Measurements from ENCODE around the gene CPTP. TPM values are rescaled to one million over a fixed set of nuclear protein-coding genes. Genes with fewer than 3 reads are reported as not detected.
A peak's percentile ranks its signal among the peaks of the same experiment; 100 is the strongest.

Gene CPTP
- polyA plus RNA-seq, 1 donor from 2014 or later = 31.7 TPM

DNA sequence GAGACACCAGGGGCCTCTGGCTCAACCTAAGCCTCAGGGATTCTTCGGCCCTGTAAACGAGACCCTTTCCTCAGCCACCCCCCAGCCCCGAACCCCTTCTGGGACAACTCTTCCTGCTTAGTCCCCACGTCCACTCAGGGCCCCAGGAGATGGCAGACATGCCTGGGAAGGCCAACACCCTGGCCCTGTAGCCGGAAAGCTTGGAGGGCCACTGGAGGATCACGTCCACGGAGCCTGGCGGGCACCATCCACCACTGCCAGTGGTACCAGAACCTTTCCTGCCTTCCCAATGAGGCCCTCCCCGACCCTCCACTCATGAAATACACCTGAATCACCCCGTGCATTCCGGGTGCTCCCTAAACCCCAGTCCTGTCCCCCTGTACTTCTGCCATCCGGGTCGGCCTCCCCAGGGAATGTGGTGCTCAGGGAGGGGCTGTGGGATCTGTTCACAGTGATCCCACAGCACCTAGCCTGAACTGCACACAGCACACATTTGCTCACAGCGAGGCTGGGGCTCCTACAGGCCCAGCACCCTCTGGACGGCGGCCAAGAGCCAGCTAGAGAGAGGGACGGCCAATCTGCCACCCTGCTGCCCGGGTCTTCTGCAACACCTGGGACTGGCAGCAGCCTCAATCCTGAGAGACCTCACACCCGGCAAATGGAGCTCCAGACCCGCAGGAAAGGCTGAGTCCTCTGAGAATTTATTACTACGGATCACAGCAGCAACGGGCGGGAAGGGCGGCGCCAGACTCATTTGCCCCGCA is 48.6 kb downstream of the CPTP start:
- Mint-ChIP-seq H3K27me3 (no peaks in the 10 kb centered on the region), H3K27ac (peak overlapping the region in 1 of 3 donors; percentile 45), H3K4me1 (peaks cover 5 to 8% (median 6%) of the 10 kb centered on the region in 3 donors), H3K9me3 (no peaks in the 10 kb centered on the region), H3K4me3 (peak overlapping the region; percentile 63 to 89 (median 86)), H3K36me3 (no peaks in the 10 kb centered on the region)

DNA sequence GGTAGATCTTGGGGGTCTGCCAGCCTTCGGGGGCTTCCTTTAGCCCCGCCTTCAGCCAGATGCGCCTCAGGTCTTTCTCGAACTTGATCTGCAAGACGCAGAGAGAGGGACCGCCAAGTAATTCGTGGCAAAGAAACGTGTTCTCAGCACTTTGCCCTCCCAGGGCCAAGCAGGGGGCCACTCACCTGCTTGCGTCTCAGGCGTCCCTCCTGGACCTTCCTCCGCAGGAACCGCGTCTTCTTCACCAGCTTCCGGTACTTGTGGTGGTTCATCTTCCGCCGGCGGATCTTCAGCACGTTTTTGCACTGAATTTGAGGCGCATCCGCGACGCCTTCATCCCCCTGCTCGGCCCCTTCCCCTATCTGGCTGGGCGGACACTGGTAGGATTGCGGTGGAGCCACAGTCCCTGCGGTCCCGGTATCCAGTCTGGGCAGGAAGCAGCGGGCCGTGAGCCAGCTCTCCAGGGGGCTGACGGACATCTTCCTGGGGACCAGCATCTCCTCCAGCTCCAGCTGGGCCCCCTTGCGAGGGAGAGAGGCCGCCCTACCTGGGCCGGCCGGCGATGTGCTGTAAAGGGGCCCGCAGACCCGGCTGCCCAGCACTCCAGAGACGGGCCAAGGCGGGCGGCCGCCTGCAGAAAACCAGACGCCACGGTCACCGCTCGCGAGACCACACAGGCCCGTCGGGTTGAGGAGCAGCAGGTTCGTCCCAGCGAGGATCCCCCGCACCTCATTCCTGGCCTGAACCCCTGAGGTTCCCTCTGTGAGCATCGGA is 49.4 kb downstream of the CPTP start:
- Mint-ChIP-seq H3K36me3 (no peaks in the 10 kb centered on the region), H3K9me3 (no peaks in the 10 kb centered on the region), H3K27me3 (no peaks in the 10 kb centered on the region), H3K27ac (peak overlapping the region in 1 of 3 donors; percentile 67), H3K4me3 (peak overlapping the region; percentile 85 to 93 (median 90)), H3K4me1 (peaks cover 5 to 8% (median 6%) of the 10 kb centered on the region in 3 donors)

GRCh38 chr1:1374589-1374928 is 50.0 kb downstream of the CPTP start:
- Mint-ChIP-seq H3K9me3 (no peaks in the 10 kb centered on the region), H3K4me3 (peak overlapping the region; percentile 85 to 93 (median 90)), H3K27me3 (no peaks in the 10 kb centered on the region), H3K27ac (peak overlapping the region in 1 of 3 donors; percentile 67), H3K36me3 (no peaks in the 10 kb centered on the region), H3K4me1 (peaks cover 5 to 8% (median 6%) of the 10 kb centered on the region in 3 donors)

GRCh38 chr1:1374929-1375662 is 50.5 kb downstream of the CPTP start, which contains the start of gene AURKAIP1:
Gene AURKAIP1 (minus strand): TSS chr1:1375207. CDS start chr1:1374756, 451 bp downstream.
- Mint-ChIP-seq H3K36me3 (no peaks in the 10 kb centered on the region), H3K4me1 (peaks cover 5 to 8% (median 5%) of the 10 kb centered on the region in 3 donors), H3K9me3 (no peaks in the 10 kb centered on the region), H3K4me3 (peak within 1 kb of the TSS; percentile 85 to 93 (median 90)), H3K27me3 (no peaks in the 10 kb centered on the region), H3K27ac (peak within 1 kb of the TSS; percentile 91 to 96 (median 96))

DNA sequence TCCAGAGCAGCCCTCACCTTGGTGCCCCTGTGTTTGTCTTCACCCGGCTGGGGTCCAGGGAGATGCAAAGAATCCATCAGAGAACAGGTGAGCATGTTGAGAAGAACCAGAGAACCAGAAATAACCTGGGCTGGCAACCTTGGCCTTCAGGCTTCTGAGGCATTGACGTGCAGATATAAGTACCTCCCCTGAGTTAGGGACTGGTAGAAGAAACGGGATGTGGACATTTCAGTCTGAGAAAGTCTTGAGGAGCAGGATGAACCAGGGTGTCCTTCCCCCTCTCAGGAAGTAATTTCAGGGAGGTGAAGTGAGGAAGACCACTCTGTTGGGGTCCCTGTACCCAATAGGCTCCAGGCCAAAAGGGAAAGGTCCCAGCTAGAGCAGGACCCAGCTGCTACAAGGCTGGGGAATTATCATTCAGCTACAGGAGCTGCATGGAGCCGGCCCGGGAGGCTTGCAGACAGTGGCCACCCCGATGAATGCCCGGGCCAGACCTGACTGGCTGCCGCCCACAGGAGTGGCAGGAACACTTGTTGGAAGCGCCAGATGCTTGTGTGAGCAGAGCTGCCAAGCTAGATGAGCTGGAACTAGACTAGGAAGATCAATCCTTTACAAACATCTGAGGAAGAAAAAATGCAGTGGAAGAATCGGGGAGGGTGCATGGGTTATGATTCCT is 52.1 kb downstream of the CPTP start:
- peak overlapping the region in 1 of 3 donors; percentile 85 for H3K27ac Mint-ChIP-seq
- H3K36me3 Mint-ChIP-seq = no peaks in the 10 kb centered on the region
- peaks cover 4 to 8% (median 5%) of the 10 kb centered on the region in 3 donors for H3K4me1 Mint-ChIP-seq
- H3K4me3 Mint-ChIP-seq = peak overlapping the region; percentile 54 to 93 (median 67)
- H3K27me3 Mint-ChIP-seq = no peaks in the 10 kb centered on the region
- no peaks in the 10 kb centered on the region for H3K9me3 Mint-ChIP-seq

DNA sequence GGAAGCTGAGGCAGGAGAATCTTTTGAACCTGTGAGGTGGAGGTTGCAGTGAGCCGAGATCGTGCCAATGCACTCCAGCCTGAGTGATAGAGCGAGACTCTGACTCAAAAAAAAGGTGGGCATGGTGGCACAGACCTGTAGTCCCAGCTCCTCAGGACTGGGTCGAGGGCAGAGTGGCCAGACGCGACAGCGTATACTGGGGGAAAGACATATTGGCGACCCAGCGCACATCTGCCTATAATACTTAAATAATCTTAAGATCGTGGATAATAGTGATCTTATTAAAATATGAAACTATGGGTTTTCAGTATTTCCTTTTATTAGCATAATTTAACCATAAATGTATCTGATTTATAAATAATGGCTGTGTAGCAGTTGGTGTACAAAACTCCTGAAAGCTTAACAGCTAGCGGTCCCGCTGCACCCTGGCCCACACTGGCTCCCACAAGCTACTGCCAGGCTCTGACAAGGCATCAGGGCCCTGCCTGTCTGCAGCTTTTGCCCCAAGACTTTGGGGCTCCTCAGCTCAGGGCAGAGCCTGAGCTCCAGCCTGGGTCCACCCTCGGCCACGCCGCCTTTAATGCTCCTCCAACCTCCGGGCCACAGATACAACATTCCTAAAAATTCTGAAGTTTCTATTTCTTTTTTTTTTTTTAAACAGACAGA is 53.1 kb downstream of the CPTP start:
- peak overlapping the region in 1 of 3 donors; percentile 59 for H3K27ac Mint-ChIP-seq
- no peaks in the 10 kb centered on the region for H3K36me3 Mint-ChIP-seq
- H3K27me3 Mint-ChIP-seq = no peaks in the 10 kb centered on the region
- peaks cover 4 to 7% (median 5%) of the 10 kb centered on the region in 3 donors for H3K4me1 Mint-ChIP-seq
- H3K9me3 Mint-ChIP-seq = no peaks in the 10 kb centered on the region
- peak overlapping the region in 1 of 4 donors; percentile 22 for H3K4me3 Mint-ChIP-seq

Other genes starting within 250 kb of the CPTP start
- gene C1orf159, start 208.7 kb upstream of the CPTP start, polyA plus RNA-seq = 7.9 TPM
- gene TTLL10, start 150.9 kb upstream of the CPTP start, polyA plus RNA-seq = not detected
- gene TNFRSF18, start 118.2 kb upstream of the CPTP start, polyA plus RNA-seq = 3.5 TPM
- not detected for gene TNFRSF4, start 110.6 kb upstream of the CPTP start, polyA plus RNA-seq
- gene SDF4, start 92.8 kb upstream of the CPTP start, polyA plus RNA-seq = 121 TPM
- 5.6 TPM for gene B3GALT6, start 92.6 kb upstream of the CPTP start, polyA plus RNA-seq
- gene C1QTNF12, start 78.1 kb upstream of the CPTP start, polyA plus RNA-seq = 0.88 TPM
- 74.3 TPM for gene UBE2J2, start 50.9 kb upstream of the CPTP start, polyA plus RNA-seq
- not detected for gene SCNN1D, start 44.4 kb upstream of the CPTP start, polyA plus RNA-seq
- 10.5 TPM for gene ACAP3, start 16.9 kb upstream of the CPTP start, polyA plus RNA-seq
- 21.0 TPM for gene PUSL1, start 16.2 kb upstream of the CPTP start, polyA plus RNA-seq
- 65.8 TPM for gene INTS11, start 142 bp upstream of the CPTP start, polyA plus RNA-seq
- gene TAS1R3, start 6.5 kb downstream of the CPTP start, polyA plus RNA-seq = 5.5 TPM
- gene DVL1, start 24.6 kb downstream of the CPTP start, polyA plus RNA-seq = 1.0 TPM
- gene MXRA8, start 33.8 kb downstream of the CPTP start, polyA plus RNA-seq = not detected
- gene AURKAIP1, start 50.4 kb downstream of the CPTP start, polyA plus RNA-seq = 177 TPM
- 39.8 TPM for gene CCNL2, start 74.5 kb downstream of the CPTP start, polyA plus RNA-seq
- gene MRPL20, start 82.5 kb downstream of the CPTP start, polyA plus RNA-seq = 144 TPM
- gene ANKRD65, start 96.5 kb downstream of the CPTP start, polyA plus RNA-seq = not detected
- gene VWA1, start 110.9 kb downstream of the CPTP start, polyA plus RNA-seq = not detected
- gene ATAD3C, start 124.9 kb downstream of the CPTP start, polyA plus RNA-seq = 6.2 TPM
- 10.8 TPM for gene ATAD3B, start 147.0 kb downstream of the CPTP start, polyA plus RNA-seq
- 12.8 TPM for gene ATAD3A, start 187.4 kb downstream of the CPTP start, polyA plus RNA-seq
- gene TMEM240, start 215.8 kb downstream of the CPTP start, polyA plus RNA-seq = not detected

Data from IgD-negative memory B cell (primary cell).